GM13977 (cell line): ENCODE measurements around the gene EML6.
A peak's percentile ranks its signal among the peaks of the same experiment; 100 is the strongest.

Source experiments
- DNase-seq: peaks from one replicate; pipeline ENCODE4 v3.0.0; 2012; ENCODE audit warnings: low spot score
- CTCF ChIP-seq: IDR thresholded peaks from 2 replicates; pipeline ENCODE4 v1.5.1; 2012; ENCODE audit warnings: mild to moderate bottlenecking, control low read depth; ENCODE audit not compliant: insufficient read depth; ENCODE audit errors: extremely low read depth, missing control alignments
- in situ Hi-C: fragments of 300-500 bp; cut with MboI; formaldehyde crosslinking; loops from one replicate; pipeline ENCODE4 v1.12.0; 2022; ENCODE audit warnings: low sequenced_read_pairs, low pct_unique_long_range_greater_than_20kb, mixed read lengths, inconsistent platforms; ENCODE audit not compliant: unreplicated experiment

The EML6 gene

GRCh38 chr2:54740333-54740732 lies 16.9 kb downstream of the EML6 start:
- DNase-seq = no peak
- TF ChIP-seq CTCF = no peak
- in situ Hi-C loops = no loop called here

GRCh38 chr2:54741250-54741649 lies 17.8 kb downstream of the EML6 start:
- in situ Hi-C loops = no loop called here
- DNase-seq = no peak
- no peak for TF ChIP-seq CTCF

- in situ Hi-C loops = no loop called here
- no peak for DNase-seq
- no peak for TF ChIP-seq CTCF
Measured at GRCh38 chr2:54750040-54750439, 26.6 kb downstream of the EML6 start.

- DNase-seq = no peak
- in situ Hi-C loops = no loop called here
- no peak for TF ChIP-seq CTCF
Measured at GRCh38 chr2:54752439-54752838, 29.0 kb downstream of the EML6 start.

- DNase-seq = no peak
- TF ChIP-seq CTCF = peak; percentile 40
- in situ Hi-C loops = no loop called here
Measured at GRCh38 chr2:54755641-54756326, 32.3 kb downstream of the EML6 start.

- in situ Hi-C loops = no loop called here
- no peak for TF ChIP-seq CTCF
- DNase-seq = peak; percentile 6
Measured at GRCh38 chr2:54757500-54757899, 34.0 kb downstream of the EML6 start.
